Measurements from ENCODE around the gene PON1. TPM values are rescaled to one million over a fixed set of nuclear protein-coding genes. Genes with fewer than 3 reads are reported as not detected.

PON1 gene
- total RNA-seq, 1 experiment from 2014 or later: not detected

DNA sequence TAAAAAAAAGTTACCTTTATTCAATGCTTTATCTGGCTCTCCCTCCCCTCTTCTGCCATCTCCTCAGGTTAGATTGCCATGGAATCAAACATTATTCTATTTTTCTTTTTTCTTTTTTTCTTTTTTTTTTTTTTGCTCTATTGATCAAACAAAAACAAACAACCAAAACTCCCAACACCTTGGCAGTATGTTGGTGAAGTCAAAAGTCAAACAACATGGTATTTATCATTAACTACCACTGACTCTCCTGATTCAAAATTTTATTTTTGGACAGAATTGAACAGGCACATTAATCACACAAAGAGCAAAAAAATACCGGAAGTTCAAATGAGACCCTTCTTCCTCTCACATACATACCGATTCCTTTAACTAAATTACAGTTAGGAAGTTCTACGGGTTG is 6.4 kb downstream of the PON1 start:
- DNase-seq (ENCODE audit: low read depth): no peak

DNA sequence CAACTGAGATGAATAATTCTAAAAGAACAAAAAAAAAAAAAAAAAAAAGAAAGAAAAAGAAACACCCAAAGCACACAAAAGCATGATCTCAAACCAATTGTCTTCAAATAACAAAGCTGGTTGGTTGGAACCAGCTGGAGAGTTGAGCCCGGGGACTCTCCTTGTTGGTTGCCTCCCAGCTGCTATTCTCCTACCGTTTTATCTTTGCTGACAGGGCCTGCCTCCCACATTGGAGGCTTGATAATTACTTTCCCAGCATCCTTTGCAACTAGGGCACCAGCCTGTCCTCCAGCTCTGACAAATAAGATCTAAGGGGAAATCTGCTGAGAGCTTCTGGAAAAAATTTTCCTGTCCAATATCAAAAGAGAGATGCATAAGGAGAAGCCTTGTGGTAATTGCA is 6.8 kb downstream of the PON1 start:
- DNase-seq (ENCODE audit: low read depth): no peak

DNA sequence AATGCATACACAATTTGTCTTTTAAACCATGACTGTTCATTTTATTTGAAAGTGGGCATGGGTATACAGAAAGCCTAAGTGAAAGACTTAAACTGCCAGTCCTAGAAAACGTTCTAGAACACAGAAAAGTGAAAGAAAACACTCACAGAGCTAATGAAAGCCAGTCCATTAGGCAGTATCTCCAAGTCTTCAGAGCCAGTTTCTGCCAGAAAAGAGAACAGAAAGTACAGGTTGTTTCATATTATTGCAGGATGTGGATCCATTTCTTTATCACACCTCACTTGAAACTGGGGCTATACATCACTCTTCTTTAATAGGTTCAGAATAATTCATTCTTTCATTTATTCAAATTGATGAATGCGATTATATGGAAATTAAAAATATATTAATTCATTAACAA is 7.7 kb downstream of the PON1 start:
- no peak for DNase-seq (ENCODE audit: low read depth)

DNA sequence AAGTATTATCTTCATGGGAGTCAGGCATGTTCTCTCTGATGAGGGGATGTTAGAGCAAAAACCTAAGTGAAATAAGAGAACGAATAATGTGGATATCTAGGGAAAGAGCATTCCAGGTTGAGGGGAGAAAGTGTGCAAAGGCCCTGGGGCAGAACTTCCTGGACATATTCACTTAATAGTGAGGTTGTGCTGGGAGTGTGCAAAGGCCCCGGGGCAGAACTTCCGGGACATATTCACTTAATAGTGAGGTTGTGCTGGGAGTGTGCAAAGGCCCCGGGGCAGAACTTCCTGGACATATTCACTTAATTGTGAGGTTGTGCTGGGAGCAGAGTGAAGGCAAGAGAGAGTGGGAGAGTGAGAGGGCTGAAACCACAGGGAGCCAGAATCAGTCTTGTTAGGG is 11.8 kb downstream of the PON1 start:
- no peak for DNase-seq (ENCODE audit: low read depth)

DNA sequence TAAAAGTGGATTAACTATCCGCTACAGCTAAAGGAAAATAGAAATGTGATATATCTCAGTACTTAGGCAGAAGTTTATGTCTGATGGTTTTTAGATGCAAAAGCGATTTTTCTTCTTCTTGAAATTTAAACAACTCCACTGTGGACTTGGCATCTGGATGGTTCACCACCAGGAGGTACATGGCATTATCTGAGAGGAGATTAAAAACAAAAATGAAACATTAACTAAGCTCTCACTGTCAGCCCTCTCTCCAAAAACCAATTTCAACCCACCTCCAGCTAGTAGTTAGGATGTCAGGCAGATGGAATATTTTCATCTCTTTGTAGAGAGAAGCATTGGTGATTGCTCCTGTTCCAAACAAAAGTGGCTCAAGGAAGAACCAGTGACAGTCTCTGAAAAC is 12.9 kb downstream of the PON1 start:
- DNase-seq (ENCODE audit: low read depth): no peak

DNA sequence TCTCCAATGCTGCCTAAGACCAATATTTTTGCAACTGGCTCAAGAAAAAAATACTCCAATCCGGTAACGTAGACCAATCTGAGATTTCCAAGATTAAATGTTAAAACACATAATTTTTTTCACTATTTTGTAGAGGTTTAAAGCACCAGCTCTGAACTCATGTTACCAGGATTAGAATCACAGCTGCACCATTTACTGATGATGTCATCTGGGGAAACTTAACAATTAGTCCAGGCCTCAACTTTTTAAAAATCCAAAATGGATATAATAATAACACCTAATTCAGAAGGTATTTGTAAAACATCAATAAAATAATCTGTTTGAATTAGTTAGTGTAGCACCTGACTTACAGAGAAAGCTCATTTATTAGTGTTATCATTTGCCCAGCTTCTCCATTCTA is 14.4 kb downstream of the PON1 start:
- DNase-seq (ENCODE audit: low read depth): no peak

DNA sequence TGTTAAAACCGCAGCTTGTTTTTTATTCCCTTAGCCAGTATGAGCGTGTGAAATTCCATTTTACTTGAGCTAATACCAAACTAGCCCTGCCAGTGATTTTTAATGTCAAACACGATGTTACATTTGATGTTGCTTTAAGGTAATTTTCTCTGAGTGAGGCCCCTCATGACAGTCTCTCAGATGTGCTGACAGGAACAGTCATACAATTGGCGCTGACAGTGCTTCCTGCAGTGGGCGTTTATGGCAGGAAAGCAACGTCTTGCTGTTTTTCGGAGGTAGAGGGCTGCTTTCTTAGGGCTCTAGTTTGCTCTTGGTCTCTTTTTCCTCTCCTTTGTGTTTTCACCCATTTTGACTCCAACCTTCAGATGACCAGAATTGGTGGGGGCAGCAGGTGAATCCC is 19.3 kb downstream of the PON1 start:
- no peak for DNase-seq (ENCODE audit: low read depth)

DNA sequence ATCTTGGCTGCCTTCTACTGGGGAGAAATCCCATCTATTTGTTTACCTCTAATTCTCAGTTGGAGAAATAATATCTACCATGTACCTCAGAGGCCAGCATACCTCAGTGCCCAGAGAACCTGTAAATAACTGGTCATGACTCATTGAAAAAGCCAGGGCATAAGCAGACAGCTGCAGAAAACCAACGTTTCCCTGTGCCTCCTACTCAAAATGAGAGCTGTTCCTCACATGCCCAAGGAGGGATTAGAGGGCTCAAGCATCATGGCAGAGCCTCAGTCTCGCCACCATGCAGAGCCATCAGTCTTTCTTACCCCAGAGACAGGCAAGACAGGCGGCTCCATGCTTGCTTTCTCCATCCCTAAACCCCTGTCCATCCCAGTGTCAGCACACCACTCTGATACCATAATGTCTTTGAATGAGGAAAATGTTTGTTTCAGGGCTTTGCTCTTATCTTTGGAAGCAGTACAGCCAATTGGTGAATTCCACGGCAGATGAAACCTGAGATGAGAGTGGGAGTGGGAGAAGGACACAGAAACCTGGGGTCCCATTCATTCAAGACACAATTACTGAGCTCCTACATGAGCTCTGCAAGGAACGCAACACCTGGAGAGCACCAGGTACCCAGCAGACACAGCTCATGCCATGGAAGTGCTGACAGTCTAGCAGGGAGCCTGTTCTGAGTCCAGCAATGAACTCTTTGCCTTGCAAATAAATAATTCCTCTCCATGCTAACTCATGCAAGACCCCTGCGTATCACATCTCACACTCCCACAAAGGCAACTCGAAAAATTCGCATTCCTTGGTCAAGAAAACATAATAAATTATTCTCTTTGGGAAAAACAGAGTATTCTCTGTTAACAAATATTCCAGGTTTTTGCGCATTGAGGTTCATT is 21.1 kb downstream of the PON1 start:
- no peak for DNase-seq (ENCODE audit: low read depth)

DNA sequence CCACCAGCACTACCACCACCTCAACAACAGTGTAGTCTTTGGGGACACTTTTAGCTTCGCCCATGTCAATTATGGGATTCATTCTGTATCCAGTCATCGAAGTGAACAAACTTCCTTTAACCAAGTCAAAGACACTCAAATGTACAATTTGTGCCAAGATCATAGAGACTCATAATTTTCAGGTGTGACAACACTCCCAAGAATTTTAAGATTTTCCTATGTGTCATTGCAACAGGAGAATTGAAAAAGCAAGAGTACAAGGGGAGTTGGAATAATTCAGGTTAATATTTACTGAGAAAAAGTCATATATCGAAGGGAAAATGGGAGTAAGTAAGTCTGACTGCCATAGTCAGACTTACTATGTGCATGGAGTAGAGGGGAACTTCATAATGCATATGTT is 26.2 kb downstream of the PON1 start:
- DNase-seq (ENCODE audit: low read depth): no peak

DNA sequence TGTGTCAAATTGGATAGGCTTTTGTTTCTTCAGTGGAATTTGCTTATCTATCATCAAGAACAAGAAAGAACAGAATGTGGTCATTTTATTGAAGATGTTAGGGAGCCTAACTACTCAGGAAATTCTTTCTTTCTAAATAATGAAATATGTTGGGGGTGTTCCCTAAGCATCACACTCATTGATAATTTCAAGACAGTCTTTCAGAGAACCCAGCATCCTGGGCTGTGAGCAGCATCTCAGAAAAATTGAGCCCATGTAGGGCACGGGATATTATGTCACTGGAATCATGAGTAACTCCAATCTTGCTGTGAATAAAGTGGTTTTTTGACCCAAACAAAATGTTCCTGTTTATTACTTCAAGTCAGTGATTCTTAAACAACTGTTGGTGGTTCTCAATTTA is 27.3 kb downstream of the PON1 start:
- no peak for DNase-seq (ENCODE audit: low read depth)

DNA sequence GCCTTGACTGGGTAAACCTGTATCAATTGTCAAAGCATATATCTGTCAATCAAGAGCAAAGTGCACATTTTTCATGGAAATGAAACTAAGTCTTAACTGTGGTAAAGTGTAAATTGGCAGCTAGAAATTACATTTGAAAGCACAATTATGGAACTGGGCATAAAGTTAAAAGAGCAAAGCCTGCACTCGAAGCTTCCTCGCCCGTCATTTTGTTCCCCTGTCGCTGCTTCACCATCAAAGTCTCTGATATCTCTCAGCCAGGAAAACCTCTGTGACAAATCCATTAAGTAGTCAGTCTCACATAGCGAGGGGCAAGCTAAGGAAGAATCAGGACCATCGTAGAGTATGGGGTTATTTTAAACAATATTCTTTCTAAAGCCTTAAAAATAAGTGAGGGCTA is 27.9 kb downstream of the PON1 start:
- DNase-seq (ENCODE audit: low read depth): no peak

DNA sequence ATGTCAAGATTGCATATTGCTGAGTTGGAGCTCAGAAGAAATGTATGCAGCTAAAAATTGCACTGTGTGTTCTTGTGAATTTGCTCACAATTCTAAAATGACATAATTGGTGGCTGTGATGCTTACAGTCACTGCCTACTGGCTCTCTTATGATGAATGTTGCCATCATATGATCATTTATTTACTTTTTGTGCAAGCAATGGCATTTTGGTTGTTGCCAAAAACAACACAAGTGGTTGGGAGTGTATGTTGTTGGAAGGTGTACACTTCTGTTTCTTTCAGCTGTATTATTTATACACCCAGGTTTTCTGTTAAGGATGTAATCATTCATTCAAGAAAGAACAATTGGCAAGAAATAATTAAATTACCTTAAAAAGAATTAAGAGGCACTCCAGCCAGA is 28.9 kb downstream of the PON1 start:
- DNase-seq (ENCODE audit: low read depth): no peak

DNA sequence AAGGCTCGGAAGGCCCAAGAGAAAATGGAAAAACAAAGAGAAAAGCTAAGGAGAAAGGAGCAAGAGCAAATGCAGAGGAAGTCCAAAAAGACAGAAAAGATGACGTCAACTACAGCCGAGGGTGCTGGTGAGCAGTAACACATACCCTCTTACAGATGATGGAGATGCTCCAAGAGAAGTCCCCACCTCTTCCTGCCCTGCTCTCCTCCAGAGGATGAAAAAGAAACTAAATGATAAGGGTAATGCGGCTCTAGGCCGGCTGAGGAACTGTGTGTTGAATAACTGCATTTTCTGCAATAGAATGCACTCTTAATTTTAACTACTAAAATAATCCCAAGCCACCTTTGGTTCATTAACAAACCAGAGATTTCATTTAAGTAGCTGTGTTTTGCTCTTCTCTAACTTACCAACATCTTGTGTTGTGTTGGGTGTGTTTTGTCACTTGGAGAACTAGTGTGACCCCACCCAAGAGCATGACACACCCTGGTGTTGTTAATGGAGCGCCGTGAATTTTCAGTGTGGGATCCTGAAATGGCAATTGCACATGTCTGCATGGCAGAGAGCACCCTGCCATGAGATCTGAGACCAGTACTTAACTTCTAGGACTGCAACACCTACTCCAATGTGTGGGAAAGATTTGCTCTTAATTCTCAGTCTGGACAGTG is 34.0 kb downstream of the PON1 start:
- DNase-seq (ENCODE audit: low read depth): no peak

DNA sequence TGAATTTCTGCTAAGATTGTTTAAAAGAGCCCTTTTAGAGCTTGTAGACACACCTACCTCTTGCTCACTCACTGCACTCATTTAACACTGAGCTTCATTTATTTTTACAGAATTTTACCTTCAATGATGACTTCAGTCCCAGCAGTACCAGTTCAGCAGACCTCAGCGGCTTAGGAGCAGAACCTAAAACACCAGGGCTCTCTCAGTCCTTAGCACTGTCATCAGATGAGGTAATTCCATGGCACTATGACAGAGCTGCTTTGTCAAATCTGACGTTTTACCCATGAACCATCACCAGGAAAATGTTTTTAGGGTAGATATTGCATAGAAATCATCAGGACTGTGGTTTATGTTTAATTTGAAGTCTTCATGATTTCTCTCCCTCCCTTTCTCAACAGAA is 38.2 kb downstream of the PON1 start:
- DNase-seq (ENCODE audit: low read depth): no peak

DNA sequence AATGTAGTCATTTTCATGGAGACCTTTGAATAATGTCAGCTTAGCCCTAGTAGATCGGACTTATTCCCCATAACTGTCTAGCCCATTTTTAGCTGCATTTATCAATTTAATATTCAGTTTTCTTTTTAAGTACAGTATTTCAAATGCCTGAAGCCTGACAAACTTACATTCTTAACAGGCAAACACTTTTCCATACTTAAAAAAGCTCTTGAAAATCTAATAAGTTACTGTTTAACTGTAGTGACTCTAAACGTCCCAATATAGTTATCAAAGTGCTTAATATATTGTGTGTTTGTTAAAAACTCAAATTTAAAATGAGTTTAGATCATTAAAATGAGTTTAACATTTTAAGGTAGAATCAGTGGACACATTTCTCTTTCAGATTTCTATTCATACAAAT is 44.9 kb downstream of the PON1 start:
- DNase-seq (ENCODE audit: low read depth): no peak

DNA sequence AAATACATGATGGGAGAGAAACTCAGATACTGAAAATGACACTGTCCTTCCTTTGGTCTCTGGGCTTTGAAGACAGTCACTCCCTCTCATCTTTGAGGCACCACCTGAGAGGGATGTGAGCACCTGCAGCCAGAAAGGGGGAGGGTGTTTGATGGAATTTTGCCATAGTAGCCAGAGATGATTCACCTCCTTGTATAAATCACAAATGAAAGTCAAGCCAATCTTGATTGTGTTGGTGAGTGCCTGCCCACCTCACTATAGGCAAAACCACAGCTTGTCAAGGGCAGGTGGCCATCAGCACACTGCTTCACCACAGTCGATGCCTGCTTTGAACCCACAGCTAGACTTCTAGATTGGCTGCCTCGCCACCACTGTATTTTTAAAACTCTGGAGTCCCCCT is 48.2 kb downstream of the PON1 start:
- DNase-seq (ENCODE audit: low read depth): no peak

DNA sequence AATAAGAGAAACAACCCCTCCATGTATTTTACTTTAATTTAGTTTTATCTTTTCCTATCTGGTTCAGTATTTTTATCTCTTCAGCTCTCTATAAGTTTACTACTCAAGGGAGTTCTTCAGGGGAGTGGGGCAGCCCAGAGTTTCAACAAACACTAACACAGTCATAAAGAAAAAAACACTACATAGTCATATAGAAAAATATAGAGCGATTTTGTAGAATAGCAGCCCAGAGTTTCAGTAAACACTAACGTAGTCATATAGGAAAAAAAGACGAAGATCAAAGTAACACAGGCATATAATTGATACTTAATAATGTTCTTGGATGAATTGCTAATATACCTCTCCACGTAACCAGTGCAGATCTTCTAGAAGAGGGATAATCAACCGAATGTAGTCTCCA is 54.7 kb downstream of the PON1 start:
- no peak for DNase-seq (ENCODE audit: low read depth)

DNA sequence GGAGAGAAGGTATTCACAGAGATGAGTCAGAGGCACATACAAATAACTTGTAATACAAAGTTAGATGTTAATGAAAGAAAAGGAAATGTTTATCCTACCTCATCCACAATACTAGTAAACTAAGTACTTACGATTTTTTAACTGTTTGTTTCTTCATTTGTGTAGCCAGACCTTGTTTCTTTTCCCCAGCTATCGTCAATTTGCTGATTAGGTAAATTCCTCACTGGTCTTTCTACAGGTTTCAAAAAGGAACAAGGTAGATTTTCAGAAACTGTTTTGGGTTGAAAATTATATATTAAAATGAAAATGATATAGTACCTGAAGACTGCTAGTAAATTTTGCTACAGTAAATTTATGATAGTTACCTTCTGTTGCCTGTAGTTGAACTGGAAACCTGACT is 56.6 kb downstream of the PON1 start:
- no peak for DNase-seq (ENCODE audit: low read depth)

DNA sequence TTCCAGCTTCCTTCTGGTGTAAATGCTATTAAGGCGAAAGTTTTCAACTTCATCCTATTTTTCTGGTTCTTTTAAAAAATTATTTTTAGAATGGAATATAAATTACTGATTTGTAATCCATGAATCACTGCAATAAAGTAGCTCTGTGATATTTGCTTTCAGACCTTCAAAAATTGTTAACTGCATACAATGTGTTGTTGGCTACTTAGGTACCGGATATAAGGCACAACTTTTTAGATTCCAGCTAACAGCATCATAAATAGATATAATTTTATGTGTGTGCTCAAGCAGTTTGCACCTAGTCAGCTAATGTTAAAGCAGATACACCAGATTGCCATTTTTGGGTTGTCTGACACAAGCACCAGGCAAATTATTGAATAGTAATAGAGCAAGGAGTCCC is 58.7 kb downstream of the PON1 start:
- no peak for DNase-seq (ENCODE audit: low read depth)

DNA sequence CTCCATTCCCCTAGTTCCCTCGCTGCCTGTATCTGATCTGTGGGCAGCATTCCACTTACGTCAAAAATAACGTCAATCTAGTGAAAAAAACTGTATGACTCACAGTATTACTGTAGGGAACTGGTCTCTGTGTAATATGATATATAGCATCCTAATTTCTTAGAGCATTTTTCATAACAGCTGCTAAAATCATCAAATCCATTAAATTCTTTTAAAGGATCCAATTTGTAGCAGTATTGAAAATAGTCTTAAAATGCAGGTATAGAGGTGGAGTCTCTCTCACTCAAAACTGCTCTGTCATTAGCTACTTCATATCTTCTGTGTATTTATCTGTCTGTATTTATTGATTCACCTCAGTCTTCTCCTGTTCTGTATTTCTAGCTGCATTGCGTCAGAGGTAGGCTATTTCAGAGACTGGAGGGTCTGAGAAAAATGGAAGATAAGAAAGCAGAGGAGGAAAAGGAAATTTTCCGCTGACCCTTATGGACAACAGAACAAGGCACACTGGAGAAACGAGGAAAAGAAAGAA is 59.9 kb downstream of the PON1 start:
- peak; percentile 67 for DNase-seq (ENCODE audit: low read depth)

DNA sequence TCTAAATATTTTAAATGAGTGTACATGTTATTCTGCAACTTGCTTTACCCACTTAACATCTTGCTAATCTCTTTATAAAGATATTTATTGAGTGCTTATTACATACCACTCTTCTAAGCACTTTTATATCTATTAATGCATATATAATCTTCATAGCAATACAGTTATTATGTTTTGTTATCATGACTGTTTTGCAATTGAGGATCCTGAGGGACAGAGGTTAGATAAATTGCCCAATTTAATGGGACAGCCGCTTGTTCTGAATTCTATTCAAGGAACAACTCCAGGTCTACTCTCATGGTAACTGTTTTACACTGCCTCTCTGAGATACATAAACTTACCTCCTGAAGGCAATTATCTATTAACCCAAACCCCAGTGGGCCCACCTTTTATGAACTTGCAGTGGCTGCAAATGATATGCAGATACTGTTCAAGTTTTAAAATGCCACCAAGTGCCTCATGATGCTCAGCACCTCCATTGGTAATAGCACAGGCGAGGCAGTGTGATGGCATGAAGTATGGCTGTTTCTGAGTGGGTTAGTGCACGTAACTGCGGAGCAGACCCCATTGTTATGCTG is 60.5 kb downstream of the PON1 start:
- no peak for DNase-seq (ENCODE audit: low read depth)

DNA sequence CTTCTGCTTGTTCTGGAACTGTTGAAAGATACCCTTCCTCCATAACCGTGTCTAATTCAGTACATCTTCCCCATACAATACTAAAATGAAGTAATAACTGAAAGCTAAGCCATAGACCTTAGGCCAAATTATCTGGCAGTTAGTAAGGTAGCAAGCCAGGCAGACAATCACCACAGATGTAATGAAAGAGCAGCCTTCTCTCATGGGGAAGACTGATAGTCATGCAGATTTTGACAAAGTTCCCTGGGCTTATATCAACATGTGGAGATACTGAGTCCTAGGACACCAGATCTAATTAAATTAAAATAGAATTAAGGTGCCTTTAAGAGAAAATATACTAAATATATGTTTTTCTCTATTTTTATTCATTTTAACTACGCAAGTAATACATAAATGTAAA is 61.5 kb downstream of the PON1 start:
- no peak for DNase-seq (ENCODE audit: low read depth)

DNA sequence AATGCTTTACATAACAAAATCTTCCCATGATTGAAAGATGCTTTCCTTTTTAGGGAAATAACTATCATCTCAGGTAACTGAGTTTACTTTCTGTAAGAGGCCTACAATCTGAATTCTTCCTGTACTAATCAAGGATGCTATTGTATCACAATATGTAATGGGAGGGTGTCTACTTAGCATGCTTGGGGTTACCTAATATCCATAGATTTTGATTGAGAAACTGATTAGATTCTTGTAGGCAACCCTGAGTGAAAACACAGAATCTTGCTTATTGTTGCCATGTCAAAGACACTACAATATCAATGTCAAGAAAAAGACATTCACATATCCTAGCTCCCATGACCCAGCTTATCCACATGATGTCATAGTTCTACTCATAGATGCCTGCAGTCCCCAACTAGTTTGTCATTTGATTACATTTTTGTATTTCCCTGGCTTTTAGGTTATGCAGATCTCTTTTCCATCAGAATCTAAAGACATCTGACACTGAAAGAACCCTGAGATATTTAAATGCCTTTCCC is 62.4 kb downstream of the PON1 start:
- DNase-seq (ENCODE audit: low read depth): no peak

Measured in RPMI7951 (cell line).